C4-2B (cell line): Measurements from ENCODE around the gene POLN.

Experiments
- H3K27ac ChIP-seq: fragments of 450-650 bp; 2 replicates; pipeline ENCODE4 v1.5.1; 2017
- CTCF ChIP-seq: fragments of 450-650 bp; conservative IDR thresholded peaks from 2 replicates; pipeline ENCODE4 v1.5.1; 2017; ENCODE audit warnings: mild to moderate bottlenecking
- ZFX ChIP-seq: fragments of 450-650 bp; IDR thresholded peaks from 2 replicates; pipeline ENCODE4 v1.6.1; 2017

POLN gene

GRCh38 chr4:2269618-2270163 is 27.8 kb upstream of the POLN start:
- TF ChIP-seq ZFX (no peak), CTCF (no peak)
- no peak overlapping the region for H3K27ac ChIP-seq

GRCh38 chr4:2269206-2269531 is 27.2 kb upstream of the POLN start:
- H3K27ac ChIP-seq: no peak overlapping the region
- TF ChIP-seq CTCF: no peak
- TF ChIP-seq ZFX: no peak

DNA sequence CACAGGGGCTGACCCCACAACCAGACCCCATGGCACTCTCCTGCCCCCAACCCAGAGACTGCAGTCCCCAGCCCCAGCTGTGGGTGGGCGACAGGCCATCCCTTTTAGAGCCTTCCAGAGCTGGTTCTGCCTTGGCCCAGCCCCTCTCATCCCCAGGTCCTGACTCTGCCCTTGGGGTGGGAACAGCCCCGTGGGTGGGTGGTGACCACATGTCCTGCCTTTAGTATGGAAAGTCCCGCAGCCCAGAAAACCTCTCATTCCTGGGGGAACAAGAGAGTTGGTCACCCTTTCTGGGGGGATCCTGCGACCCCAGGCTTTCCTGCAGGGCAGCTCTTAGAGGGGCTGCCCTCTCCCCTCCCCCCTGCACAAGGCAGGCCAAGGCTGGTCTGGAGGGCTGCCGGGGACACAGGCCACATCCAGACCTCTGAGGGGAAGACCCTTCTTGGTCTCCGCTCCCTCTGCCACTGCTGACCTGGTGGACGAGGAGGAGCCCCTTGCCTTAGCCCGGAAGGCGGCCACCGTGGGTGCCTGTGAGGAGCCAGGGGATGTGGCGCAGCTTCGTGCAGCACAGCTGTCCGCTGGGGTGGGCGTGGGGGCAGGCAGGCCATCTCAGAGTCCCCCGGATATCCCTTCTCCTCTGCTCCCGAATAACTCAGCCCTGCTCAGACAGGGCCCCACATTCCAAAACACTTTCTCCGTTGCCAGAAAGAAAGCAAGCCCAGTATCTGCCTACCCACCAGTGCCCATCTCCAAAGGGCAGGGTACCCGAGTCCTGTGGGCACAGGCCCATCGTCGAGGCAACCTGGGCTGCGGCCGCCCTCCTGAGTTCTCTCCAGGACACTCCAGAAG is 26.7 kb upstream of the POLN start:
- TF ChIP-seq CTCF (no peak), ZFX (no peak)
- no peak overlapping the region for H3K27ac ChIP-seq

DNA sequence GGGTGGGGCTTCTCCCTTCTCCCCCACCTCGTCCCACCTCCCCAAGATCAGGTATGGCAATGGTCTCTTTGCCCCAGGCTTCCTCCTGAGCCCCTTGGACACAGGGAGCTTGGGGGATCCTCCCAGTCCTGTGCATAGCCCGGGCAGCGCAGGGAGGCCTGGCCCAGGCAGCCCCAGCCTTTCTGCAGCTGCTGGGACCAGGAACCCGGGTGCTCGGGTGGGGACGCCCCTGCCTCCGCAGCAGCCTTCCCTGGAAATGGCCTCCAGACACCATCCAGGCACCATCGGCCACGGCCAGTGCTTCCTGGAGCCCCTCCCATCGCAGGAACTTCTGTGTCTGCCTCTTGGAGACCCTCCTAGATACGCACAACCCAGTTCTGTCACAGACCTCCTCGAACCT is 25.9 kb upstream of the POLN start:
- TF ChIP-seq CTCF: no peak
- TF ChIP-seq ZFX: no peak
- no peak overlapping the region for H3K27ac ChIP-seq

GRCh38 chr4:2267320-2267811 is 25.4 kb upstream of the POLN start:
- no peak overlapping the region for H3K27ac ChIP-seq
- TF ChIP-seq ZFX (no peak), CTCF (no peak)

DNA sequence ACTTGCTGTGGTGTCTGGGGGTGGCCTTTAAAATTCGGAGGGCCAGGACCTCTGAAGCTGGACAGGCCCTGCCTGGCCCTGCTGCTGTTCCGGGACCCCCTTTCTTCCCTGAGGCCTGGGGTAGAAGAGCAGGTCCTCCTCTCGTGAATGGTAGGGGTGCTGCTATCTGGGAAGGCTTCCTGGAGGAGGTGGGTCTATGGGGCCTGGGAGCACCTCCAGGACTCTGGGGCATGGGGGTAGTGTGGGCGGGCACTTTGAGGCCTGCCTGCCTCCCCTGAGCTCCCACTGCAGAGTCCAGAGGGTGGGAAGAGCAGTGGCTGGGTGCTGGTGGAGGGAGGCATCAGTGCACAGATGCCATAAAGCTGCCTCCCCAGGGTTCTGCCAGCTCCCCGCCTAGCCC is 24.9 kb upstream of the POLN start:
- TF ChIP-seq CTCF (no peak), ZFX (no peak)
- H3K27ac ChIP-seq: no peak overlapping the region

DNA sequence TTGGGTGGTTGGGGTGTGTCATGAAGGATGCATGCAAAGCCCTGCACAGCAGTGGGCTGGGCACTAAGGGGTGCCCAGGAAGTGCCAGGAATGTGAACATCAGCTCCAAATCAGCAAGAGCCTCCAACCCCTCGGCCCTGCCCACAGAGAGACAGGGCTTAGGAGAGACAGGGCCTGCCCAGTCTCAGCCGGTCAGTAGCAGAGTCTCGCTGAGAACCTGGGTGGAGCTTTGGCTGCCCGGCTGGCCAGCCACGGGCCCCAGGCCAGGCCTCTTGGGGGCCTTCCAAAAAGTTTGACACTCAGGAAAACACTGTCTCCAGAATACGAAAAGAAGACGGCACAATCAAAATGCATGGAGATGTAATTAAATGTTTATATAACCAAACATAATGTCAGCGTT is 24.3 kb upstream of the POLN start:
- peak overlapping the region; percentile 29 for H3K27ac ChIP-seq

More for the DNA sequence above, 24.3 kb upstream of the POLN start:
- no peak for TF ChIP-seq ZFX
